IPS-20b (cell line): ENCODE results near the gene RUVBL2.

Experiments
- H3K27ac ChIP-seq: one replicate; pipeline ENCODE4 v1.5.1; 2013; ENCODE audit warnings: low read length
- H3K27me3 ChIP-seq: 2 replicates; pipeline ENCODE4 v1.6.1; 2013; ENCODE audit warnings: mild to moderate bottlenecking, low read length, inconsistent platforms; ENCODE audit not compliant: insufficient read depth
- H3K36me3 ChIP-seq: 2 replicates; pipeline ENCODE4 v1.6.1; 2013; ENCODE audit warnings: low read depth, mild to moderate bottlenecking, inconsistent platforms, low read length, moderate library complexity; ENCODE audit not compliant: insufficient read depth
- H3K4me1 ChIP-seq: 2 replicates; pipeline ENCODE4 v1.6.1; 2013; ENCODE audit warnings: mild to moderate bottlenecking, control low read depth, inconsistent platforms, low read length, moderate library complexity; ENCODE audit not compliant: insufficient read depth
- H3K4me3 ChIP-seq: 2 replicates; pipeline ENCODE4 v1.5.1; 2013; ENCODE audit warnings: mild to moderate bottlenecking, low read length, inconsistent platforms
- H3K9ac ChIP-seq: 2 replicates; pipeline ENCODE4 v1.6.1; 2013; ENCODE audit warnings: low read depth, mild to moderate bottlenecking, inconsistent platforms, low read length, moderate library complexity
- H3K9me3 ChIP-seq: 2 replicates; pipeline ENCODE4 v1.6.1; 2013; ENCODE audit warnings: mild to moderate bottlenecking, low read depth, low read length, inconsistent platforms; ENCODE audit not compliant: insufficient read depth

The RUVBL2 gene

DNA sequence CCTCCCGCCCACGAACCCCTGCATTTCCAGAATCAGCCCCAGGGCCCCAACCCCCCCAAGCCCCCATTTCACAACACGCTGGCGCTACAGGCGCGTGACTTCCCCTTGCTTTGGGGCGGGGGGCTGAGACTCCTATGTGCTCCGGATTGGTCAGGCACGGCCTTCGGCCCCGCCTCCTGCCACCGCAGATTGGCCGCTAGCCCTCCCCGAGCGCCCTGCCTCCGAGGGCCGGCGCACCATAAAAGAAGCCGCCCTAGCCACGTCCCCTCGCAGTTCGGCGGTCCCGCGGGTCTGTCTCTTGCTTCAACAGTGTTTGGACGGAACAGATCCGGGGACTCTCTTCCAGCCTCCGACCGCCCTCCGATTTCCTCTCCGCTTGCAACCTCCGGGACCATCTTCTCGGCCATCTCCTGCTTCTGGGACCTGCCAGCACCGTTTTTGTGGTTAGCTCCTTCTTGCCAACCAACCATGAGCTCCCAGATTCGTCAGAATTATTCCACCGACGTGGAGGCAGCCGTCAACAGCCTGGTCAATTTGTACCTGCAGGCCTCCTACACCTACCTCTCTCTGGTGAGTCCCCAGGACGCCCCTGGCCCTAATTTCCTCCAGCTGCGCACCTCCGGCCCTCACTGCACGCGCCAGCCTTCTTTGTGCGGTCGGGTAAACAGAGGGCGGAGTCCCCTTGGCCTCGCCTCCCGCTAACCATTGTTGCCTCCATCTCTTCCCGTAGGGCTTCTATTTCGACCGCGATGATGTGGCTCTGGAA lies 28.5 kb upstream of the RUVBL2 start, which contains the start of gene FTL:
Gene FTL (plus strand): TSS at position 270 of the 766 bp plus-strand sequence. CDS start 199 bp downstream, at position 469.
- H3K4me1 ChIP-seq, result peaks cover 17% of the 10 kb centered on the region
- H3K27ac ChIP-seq, result peak within 1 kb of the TSS; percentile 71
- no peaks in the 10 kb centered on the region for H3K27me3 ChIP-seq
- H3K9me3 ChIP-seq, result no peaks in the 10 kb centered on the region
- peaks cover 43% of the 10 kb centered on the region for H3K36me3 ChIP-seq
- peak within 1 kb of the TSS; percentile 86 for H3K4me3 ChIP-seq
- H3K9ac ChIP-seq, result peak within 1 kb of the TSS; percentile 95

DNA sequence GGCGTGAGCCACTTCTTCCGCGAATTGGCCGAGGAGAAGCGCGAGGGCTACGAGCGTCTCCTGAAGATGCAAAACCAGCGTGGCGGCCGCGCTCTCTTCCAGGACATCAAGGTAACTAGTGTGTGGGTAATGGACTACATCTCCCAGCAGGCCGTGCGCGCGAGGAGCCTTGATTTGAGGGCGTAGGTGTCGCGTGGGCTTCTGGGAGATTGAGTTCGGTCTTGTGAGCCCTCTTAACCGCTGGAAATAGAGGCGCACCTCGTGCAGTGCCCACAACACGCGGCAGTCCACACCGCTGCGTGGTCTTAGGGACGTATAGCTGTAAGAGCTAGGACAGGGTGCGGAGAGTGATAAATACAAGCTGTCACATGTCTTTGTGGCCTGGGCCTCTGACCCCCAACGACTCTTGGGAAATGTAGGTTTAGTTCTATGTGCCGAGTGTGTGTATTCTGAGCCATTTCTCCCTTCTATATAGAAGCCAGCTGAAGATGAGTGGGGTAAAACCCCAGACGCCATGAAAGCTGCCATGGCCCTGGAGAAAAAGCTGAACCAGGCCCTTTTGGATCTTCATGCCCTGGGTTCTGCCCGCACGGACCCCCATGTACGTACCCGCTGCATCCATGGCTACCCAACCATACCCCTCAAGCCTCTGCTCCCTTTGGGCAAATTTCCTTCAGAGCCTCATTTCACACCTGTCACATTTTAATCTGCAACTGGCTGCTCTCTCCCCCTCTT lies 27.7 kb upstream of the RUVBL2 start:
- no peaks in the 10 kb centered on the region for H3K9me3 ChIP-seq
- no peak overlapping the region for H3K27ac ChIP-seq
- peak overlapping the region; percentile 95 for H3K9ac ChIP-seq
- H3K36me3 ChIP-seq, result peaks cover 45% of the 10 kb centered on the region
- peak overlapping the region; percentile 86 for H3K4me3 ChIP-seq
- peaks cover 17% of the 10 kb centered on the region for H3K4me1 ChIP-seq
- H3K27me3 ChIP-seq, result no peaks in the 10 kb centered on the region

DNA sequence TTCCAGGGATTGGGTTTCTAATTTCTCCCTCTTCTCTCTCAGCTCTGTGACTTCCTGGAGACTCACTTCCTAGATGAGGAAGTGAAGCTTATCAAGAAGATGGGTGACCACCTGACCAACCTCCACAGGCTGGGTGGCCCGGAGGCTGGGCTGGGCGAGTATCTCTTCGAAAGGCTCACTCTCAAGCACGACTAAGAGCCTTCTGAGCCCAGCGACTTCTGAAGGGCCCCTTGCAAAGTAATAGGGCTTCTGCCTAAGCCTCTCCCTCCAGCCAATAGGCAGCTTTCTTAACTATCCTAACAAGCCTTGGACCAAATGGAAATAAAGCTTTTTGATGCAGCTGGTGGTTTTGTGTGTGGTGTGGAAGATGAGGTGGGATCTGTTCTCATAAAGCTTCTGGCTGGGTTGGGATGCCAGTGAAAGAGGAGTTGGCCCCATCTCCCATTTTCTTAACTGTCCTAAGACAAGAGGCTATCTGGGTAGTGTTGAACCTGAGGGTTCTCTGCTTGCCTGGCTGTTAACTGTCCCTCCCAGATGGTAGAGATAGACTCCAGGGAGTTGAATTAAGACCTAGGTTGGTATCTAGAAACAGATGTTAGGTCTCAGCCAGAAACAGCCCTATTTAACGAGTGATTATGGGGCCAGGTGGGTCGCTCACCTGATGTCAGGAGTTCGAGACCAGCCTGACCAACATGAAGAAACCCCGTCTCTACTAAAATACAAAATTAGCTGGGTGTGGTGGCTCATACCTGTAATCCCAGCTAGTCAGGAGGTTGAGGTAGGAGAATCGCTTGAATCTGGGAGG lies 26.9 kb upstream of the RUVBL2 start:
- H3K36me3 ChIP-seq, result peaks cover 45% of the 10 kb centered on the region
- peak overlapping the region; percentile 86 for H3K4me3 ChIP-seq
- no peak overlapping the region for H3K27ac ChIP-seq
- H3K9ac ChIP-seq, result peak overlapping the region; percentile 95; the same call in 1 of the 2 replicates
- no peaks in the 10 kb centered on the region for H3K9me3 ChIP-seq
- peaks cover 17% of the 10 kb centered on the region for H3K4me1 ChIP-seq
- no peaks in the 10 kb centered on the region for H3K27me3 ChIP-seq

GRCh38 chr19:48967346-48968178 lies 26.1 kb upstream of the RUVBL2 start:
- Histone ChIP-seq H3K4me1 (peaks cover 17% of the 10 kb centered on the region), H3K27ac (no peak overlapping the region), H3K36me3 (peaks cover 45% of the 10 kb centered on the region)

DNA sequence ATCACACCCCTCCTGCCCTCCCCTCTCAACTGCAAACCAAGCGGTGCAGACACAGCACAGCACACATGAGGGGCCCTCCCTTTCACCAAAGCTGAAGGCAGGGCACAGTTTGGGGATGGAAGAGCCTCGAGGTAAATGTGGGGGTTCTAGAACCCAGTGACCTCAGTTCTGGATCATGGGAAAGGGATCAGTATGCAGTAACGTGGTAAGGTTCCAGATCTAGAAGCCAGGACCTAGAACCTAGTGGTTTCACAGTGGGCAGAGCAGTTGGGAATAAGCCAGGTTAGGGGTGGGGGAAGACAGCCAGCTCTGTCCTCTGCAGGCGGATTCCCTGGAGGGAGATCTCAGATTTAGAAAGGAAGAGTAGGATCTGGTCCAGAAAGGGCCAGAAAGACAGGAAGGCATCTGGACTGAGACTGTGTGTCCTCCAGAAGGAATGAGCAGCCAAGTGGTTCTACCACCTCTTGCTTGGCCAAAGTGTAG lies 25.5 kb upstream of the RUVBL2 start:
- Histone ChIP-seq H3K4me1 (peaks cover 15% of the 10 kb centered on the region), H3K36me3 (peaks cover 49% of the 10 kb centered on the region), H3K27me3 (no peaks in the 10 kb centered on the region), H3K9ac (no peak overlapping the region), H3K9me3 (no peaks in the 10 kb centered on the region), H3K4me3 (no peak overlapping the region), H3K27ac (no peak overlapping the region)

More at GRCh38 chr19:48967346-48968178, 26.1 kb upstream of the RUVBL2 start:
- no peaks in the 10 kb centered on the region for H3K27me3 ChIP-seq
- H3K9me3 ChIP-seq, result no peaks in the 10 kb centered on the region
- H3K9ac ChIP-seq, result no peak overlapping the region
- no peak overlapping the region for H3K4me3 ChIP-seq

DNA sequence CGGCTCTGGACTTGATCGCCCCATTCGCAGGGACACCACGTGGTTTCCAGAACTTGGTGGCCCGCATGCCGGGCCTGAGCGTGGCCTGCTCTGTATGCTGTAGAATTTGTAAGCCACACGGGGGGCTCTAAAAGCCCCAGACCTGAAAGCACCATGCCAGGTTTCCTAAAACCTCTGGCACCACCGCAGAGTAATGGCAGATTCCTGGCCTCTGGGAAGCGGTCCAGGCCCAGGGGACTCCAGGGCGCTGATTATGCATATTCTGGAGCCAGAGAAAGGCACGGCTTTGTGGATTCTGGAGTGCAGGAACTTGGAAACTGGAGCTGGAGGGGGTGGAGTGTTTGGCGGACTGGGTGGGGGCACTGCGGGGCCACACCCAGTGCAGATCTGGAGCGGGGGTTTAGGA lies 24.9 kb upstream of the RUVBL2 start:
- Histone ChIP-seq H3K9ac (no peak overlapping the region), H3K27ac (no peak overlapping the region), H3K4me3 (no peak overlapping the region), H3K9me3 (no peaks in the 10 kb centered on the region), H3K4me1 (peaks cover 9% of the 10 kb centered on the region; the same call in 1 of the 2 replicates), H3K27me3 (no peaks in the 10 kb centered on the region), H3K36me3 (peaks cover 53% of the 10 kb centered on the region)

DNA sequence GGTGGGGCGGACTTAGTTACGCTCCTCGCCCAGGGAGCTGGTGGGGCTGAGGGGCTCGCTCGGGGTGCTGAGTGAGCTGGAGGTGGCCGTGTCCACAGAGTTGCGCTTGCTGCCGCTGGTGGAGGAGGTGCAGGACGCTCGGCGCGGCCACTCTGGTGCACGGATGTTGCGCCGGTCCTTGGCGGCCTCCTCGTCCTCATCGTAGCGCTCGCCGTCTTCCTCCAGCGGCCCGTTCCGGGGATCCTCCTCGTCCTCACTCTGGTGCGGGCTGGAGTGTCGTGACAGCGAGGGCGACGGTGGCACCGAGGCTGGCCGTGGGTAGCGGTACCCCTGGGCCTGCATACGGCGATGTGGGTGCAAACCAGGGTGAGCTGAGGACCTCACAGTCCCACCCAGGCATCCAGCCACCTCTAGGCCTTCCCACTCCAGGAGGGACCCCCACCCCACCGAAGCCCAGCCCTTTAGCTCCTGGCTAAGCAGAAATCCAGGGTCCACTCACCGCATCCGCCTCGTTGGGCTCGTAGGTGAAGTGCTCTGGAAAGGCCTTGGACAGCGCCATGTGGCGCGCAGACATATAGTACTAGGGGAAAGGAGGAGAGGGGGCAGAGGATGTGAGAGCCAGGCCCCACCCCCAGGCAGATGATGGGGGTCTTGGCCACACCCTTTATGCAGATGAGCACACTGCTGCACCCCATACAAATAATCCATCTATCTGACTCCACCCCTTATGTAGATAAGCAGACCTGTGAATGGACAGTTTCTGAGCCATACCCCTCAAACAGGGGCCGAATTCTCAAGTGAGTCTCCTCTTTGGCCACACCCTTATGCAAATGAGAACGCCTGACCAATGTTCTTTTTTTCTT lies 24.2 kb upstream of the RUVBL2 start:
- Histone ChIP-seq H3K27ac (no peak overlapping the region), H3K36me3 (peaks cover 59% of the 10 kb centered on the region), H3K4me1 (peaks cover 2% of the 10 kb centered on the region; the same call in 1 of the 2 replicates)

GRCh38 chr19:48970139-48970766 lies 23.4 kb upstream of the RUVBL2 start:
- Histone ChIP-seq H3K4me3 (no peak overlapping the region), H3K4me1 (no peaks in the 10 kb centered on the region), H3K27ac (no peak overlapping the region), H3K36me3 (peaks cover 60% of the 10 kb centered on the region), H3K9ac (no peak overlapping the region), H3K27me3 (no peaks in the 10 kb centered on the region), H3K9me3 (no peaks in the 10 kb centered on the region)

More for the DNA sequence above, 24.2 kb upstream of the RUVBL2 start:
- no peak overlapping the region for H3K9ac ChIP-seq
- no peak overlapping the region for H3K4me3 ChIP-seq
- no peaks in the 10 kb centered on the region for H3K9me3 ChIP-seq
- no peaks in the 10 kb centered on the region for H3K27me3 ChIP-seq

- no peak overlapping the region for H3K4me3 ChIP-seq
- H3K4me1 ChIP-seq, result no peaks in the 10 kb centered on the region
- no peaks in the 10 kb centered on the region for H3K9me3 ChIP-seq
- H3K36me3 ChIP-seq, result peaks cover 58% of the 10 kb centered on the region
- H3K27ac ChIP-seq, result no peak overlapping the region
- no peak overlapping the region for H3K9ac ChIP-seq
- H3K27me3 ChIP-seq, result no peaks in the 10 kb centered on the region
These were observed 22.7 kb upstream of the RUVBL2 start for GRCh38 chr19:48970923-48971395.
